Trophoblast cell (in vitro differentiated cells and primary cell): ENCODE measurements around the gene HDDC3.

Experiments
- DNase-seq, 2 donors: peaks; one replicate each; pipeline ENCODE4 v3.0.0-alpha.2; 2016
- H2AFZ ChIP-seq: 2 replicates; pipeline ENCODE4 v1.6.1; 2013; ENCODE audit warnings: low read length, moderate library complexity, mild to moderate bottlenecking; ENCODE audit not compliant: insufficient read depth, poor library complexity
- H2AK5ac ChIP-seq: 2 replicates; pipeline ENCODE4 v1.6.1; 2013; ENCODE audit warnings: mild to moderate bottlenecking, low read length
- H2BK120ac ChIP-seq: 2 replicates; pipeline ENCODE4 v1.6.1; 2013; ENCODE audit warnings: low read length, mild to moderate bottlenecking, moderate library complexity; ENCODE audit not compliant: insufficient read depth, poor library complexity
- H2BK12ac ChIP-seq: 2 replicates; pipeline ENCODE4 v1.6.1; 2013; ENCODE audit warnings: mild to moderate bottlenecking, low read length, moderate library complexity
- H2BK5ac ChIP-seq: 2 replicates; pipeline ENCODE4 v1.6.1; 2013; ENCODE audit warnings: low read length, low read depth, moderate library complexity, mild to moderate bottlenecking; ENCODE audit not compliant: poor library complexity
- H3K14ac ChIP-seq: 2 replicates; pipeline ENCODE4 v1.6.1; 2013; ENCODE audit warnings: mild to moderate bottlenecking, low read length
- H3K18ac ChIP-seq: 2 replicates; pipeline ENCODE4 v1.6.1; 2013; ENCODE audit warnings: mild to moderate bottlenecking, low read length
- H3K23ac ChIP-seq: 2 replicates; pipeline ENCODE4 v1.6.1; 2013; ENCODE audit warnings: low read length
- H3K27ac ChIP-seq: 2 replicates; pipeline ENCODE4 v1.5.1; 2013; ENCODE audit warnings: low read depth, mild to moderate bottlenecking, inconsistent platforms, low read length, moderate library complexity
- H3K27me3 ChIP-seq: 2 replicates; pipeline ENCODE4 v1.6.1; 2013; ENCODE audit warnings: inconsistent platforms, mild to moderate bottlenecking, low read length, moderate library complexity; ENCODE audit not compliant: insufficient read depth
- H3K36me3 ChIP-seq, 2 experiments: 1 replicate in 1 of 2; 2 replicates in 1 of 2; pipeline ENCODE4 v1.6.1; 2013; ENCODE audit warnings: low read length in 2 of 2, mild to moderate bottlenecking in 2 of 2, moderate library complexity in 1 of 2; ENCODE audit not compliant: insufficient read depth in 2 of 2, control insufficient read depth in 1 of 2
- H3K4ac ChIP-seq: 2 replicates; pipeline ENCODE4 v1.6.1; 2013; ENCODE audit warnings: low read depth, mild to moderate bottlenecking, low read length, moderate library complexity
- H3K4me1 ChIP-seq, 2 experiments: 1 replicate in 1 of 2; 2 replicates in 1 of 2; pipeline ENCODE4 v1.6.1; 2013; ENCODE audit warnings: low read length in 2 of 2, mild to moderate bottlenecking in 2 of 2, moderate library complexity in 1 of 2; ENCODE audit not compliant: insufficient read depth in 2 of 2, control insufficient read depth in 1 of 2
- H3K4me2 ChIP-seq: 2 replicates; pipeline ENCODE4 v1.6.1; 2013; ENCODE audit warnings: inconsistent platforms, mild to moderate bottlenecking, low read length, moderate library complexity
- H3K4me3 ChIP-seq: 2 replicates; pipeline ENCODE4 v1.5.1; 2013; ENCODE audit warnings: mild to moderate bottlenecking, low read depth, low read length, inconsistent platforms
- H3K79me1 ChIP-seq: one replicate; pipeline ENCODE4 v1.6.1; 2013; ENCODE audit warnings: low read length
- H3K79me2 ChIP-seq: 2 replicates; pipeline ENCODE4 v1.6.1; 2013; ENCODE audit warnings: low read length, mild to moderate bottlenecking; ENCODE audit not compliant: control insufficient read depth, insufficient read depth, poor library complexity
- H3K9ac ChIP-seq: 2 replicates; pipeline ENCODE4 v1.6.1; 2013; ENCODE audit warnings: mild to moderate bottlenecking, low read length
- H3K9me3 ChIP-seq: 2 replicates; pipeline ENCODE4 v1.6.1; 2013; ENCODE audit warnings: low read depth, mild to moderate bottlenecking, control low read depth, inconsistent platforms, low read length; ENCODE audit not compliant: insufficient read depth
- H4K12ac ChIP-seq: 2 replicates; pipeline ENCODE4 v1.6.1; 2013; ENCODE audit warnings: low read depth, mild to moderate bottlenecking, low read length, moderate library complexity
- H4K8ac ChIP-seq: 2 replicates; pipeline ENCODE4 v1.6.1; 2013; ENCODE audit warnings: low read depth, mild to moderate bottlenecking, low read length, moderate library complexity
- H4K91ac ChIP-seq: one replicate; pipeline ENCODE4 v1.6.1; 2013; ENCODE audit warnings: low read depth, mild to moderate bottlenecking, low read length, moderate library complexity
- WGBS: extraction: QIAGEN DNeasy Blood & Tissue Kit; methylation state at CpG from one replicate; pipeline ENCODE4 v1.1.7; 2013; ENCODE audit warnings: missing lambda C conversion rate; ENCODE audit not compliant: insufficient read length, insufficient coverage; ENCODE audit errors: extremely low coverage; 5-methylcytosine and 5-hydroxymethylcytosine counted together

The HDDC3 gene

DNA sequence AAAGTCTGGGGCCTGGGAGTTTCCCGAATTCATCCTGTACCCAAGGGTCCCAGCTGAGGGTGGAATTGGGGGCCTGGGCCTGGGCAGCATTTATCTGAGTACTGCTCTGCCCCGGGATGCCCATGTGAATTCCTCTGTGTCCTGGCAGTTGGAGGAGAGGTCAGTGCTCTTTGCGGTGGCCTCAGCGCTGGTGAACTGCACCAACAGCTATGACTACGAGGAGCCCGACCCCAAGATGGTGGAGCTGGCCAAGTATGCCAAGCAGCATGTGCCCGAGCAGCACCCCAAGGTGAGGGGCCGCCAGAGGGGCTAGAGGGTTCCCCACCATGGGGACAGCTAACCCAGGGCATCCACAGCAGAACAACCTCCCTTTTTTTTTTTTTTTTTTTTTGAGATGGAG, 16.2 kb upstream of the HDDC3 start:
- no peak overlapping the region for H2AFZ ChIP-seq
- H3K9ac ChIP-seq = no peak overlapping the region
- DNase-seq = no peak
- H3K9me3 ChIP-seq = peaks cover 2% of the 10 kb centered on the region
- H2AK5ac ChIP-seq = no peak overlapping the region
- H4K91ac ChIP-seq = no peak overlapping the region
- H3K4me3 ChIP-seq = no peak overlapping the region
- H2BK12ac ChIP-seq = no peak overlapping the region
- peaks cover 73 to 85% of the 10 kb centered on the region in 2 experiments for H3K36me3 ChIP-seq
- no peaks in the 10 kb centered on the region for H3K4me1 ChIP-seq
- H3K18ac ChIP-seq = no peak overlapping the region
- no peak overlapping the region for H3K14ac ChIP-seq
- no peak overlapping the region for H3K4ac ChIP-seq
- WGBS = no CpG with 5 or more reads among the region's 8 CpGs
- no peak overlapping the region for H3K27ac ChIP-seq
- H3K4me2 ChIP-seq = no peak overlapping the region
- no peak overlapping the region for H2BK5ac ChIP-seq
- no peak overlapping the region for H4K8ac ChIP-seq
- no peaks in the 10 kb centered on the region for H3K27me3 ChIP-seq
- no peak overlapping the region for H3K23ac ChIP-seq
- no peaks in the 10 kb centered on the region for H3K79me1 ChIP-seq
- no peak overlapping the region for H4K12ac ChIP-seq
- no peak overlapping the region for H2BK120ac ChIP-seq
- H3K79me2 ChIP-seq = no peaks in the 10 kb centered on the region

DNA sequence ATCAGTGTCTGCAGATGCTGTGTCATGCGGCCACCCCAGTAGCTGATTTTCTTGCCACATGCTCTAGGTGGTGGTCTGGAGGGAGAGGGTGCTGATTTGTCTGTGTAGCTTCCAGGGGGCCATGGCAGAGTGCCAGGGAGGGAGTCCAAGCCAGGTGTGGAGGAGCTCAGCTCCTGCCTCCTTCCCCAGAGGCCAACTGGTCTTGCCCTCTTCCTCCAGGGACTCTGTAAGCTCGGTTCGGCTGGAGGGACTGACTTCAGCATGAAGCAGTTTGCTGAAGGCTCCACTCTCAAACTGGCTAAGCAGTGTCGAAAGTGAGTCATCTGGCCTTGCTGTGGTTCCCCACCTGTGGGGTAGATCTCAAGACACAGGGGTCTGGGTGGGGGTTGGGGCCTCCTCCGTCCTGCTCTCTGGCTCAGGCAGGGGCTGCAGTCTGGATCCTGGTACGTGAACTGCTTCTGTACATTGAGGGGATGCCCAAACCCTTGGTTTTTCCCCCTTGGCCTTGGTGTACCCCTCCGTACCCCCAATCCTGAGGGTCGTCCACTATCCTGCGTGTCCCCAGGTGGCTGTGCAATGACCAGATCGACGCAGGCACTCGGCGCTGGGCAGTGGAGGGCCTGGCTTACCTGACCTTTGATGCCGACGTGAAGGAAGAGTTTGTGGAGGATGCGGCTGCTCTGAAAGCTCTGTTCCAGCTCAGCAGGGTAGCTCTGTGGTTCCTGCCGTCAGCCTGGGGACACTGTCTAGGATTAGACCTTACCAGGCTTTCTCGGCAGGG, 15.4 kb upstream of the HDDC3 start:
- Histone ChIP-seq H3K79me1 (no peaks in the 10 kb centered on the region), H3K14ac (no peak overlapping the region), H3K18ac (no peak overlapping the region), H4K91ac (no peak overlapping the region), H3K4me2 (no peak overlapping the region), H3K23ac (no peak overlapping the region), H3K9me3 (peaks cover 2% of the 10 kb centered on the region), H3K79me2 (no peaks in the 10 kb centered on the region), H3K4me1 (no peaks in the 10 kb centered on the region), H2AK5ac (no peak overlapping the region), H2BK12ac (no peak overlapping the region), H2BK5ac (no peak overlapping the region), H2BK120ac (no peak overlapping the region), H3K4me3 (no peak overlapping the region), H4K12ac (no peak overlapping the region), H3K27me3 (no peaks in the 10 kb centered on the region), H4K8ac (no peak overlapping the region), H3K27ac (no peak overlapping the region), H3K36me3 (peaks cover 73 to 85% of the 10 kb centered on the region in 2 experiments), H3K9ac (no peak overlapping the region), H3K4ac (no peak overlapping the region), H2AFZ (no peak overlapping the region)
- no CpG with 5 or more reads among the region's 18 CpGs for WGBS
- DNase-seq = no peak

DNA sequence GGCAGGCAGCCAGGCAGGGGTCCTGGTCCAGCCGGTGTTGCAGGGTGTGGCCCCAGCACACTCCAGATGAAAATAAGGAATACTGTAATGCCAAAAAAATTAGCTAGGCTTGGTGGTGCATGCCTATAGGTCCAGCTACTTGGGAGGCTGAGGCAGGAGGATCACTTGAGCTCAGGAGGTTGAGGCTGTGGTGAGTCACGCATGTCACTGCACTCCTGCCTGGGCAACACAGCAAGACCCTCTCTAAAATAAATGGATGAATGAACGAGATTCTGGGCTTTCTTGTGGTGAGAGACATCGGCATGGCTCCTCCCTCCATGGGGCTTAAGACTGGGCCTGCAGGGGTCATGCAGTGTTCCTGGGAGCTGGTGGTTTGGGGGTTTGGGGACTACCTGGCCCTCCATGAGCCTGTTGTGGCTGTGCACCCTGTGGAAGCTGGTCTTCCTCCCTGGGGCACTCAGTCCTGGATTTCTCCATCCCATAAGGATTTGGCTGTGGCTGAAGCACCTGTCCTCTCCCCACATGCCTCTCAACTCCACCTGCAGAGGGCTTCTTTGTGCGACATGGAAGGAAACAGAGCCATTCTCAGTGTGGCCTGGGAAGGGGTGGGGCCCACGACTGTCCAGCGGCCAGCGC, 14.7 kb upstream of the HDDC3 start:
- H2BK12ac ChIP-seq = no peak overlapping the region
- no CpG with 5 or more reads among the region's 8 CpGs for WGBS
- DNase-seq = no peak

DNA sequence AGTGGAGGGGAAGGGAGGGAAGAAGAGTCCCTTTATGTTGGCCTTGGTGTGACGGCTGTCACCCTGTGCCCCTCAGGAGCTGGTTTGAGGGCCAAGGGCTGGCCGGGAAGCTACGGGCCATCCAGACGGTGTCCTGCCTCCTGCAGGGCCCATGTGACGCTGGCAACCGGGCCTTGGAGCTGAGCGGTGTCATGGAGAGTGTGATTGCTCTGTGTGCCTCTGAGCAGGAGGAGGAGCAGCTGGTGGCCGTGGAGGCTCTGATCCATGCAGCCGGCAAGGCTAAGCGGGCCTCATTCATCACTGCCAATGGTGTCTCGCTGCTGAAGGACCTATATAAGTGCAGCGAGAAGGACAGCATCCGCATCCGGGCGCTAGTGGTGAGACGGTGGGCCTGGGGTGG, 14.2 kb upstream of the HDDC3 start:
- Histone ChIP-seq H3K27me3 (no peaks in the 10 kb centered on the region), H3K14ac (no peak overlapping the region), H4K8ac (no peak overlapping the region), H2BK5ac (no peak overlapping the region), H3K4me2 (no peak overlapping the region), H4K12ac (no peak overlapping the region), H3K27ac (no peak overlapping the region), H3K23ac (no peak overlapping the region), H3K4me3 (no peak overlapping the region), H3K9ac (no peak overlapping the region), H2AK5ac (no peak overlapping the region), H3K4me1 (no peaks in the 10 kb centered on the region), H3K79me2 (no peaks in the 10 kb centered on the region), H2BK12ac (no peak overlapping the region), H3K79me1 (no peaks in the 10 kb centered on the region), H3K18ac (no peak overlapping the region), H4K91ac (no peak overlapping the region), H2AFZ (no peak overlapping the region), H2BK120ac (no peak overlapping the region), H3K4ac (no peak overlapping the region), H3K9me3 (peaks cover 2% of the 10 kb centered on the region), H3K36me3 (peaks cover 79 to 84% of the 10 kb centered on the region in 2 experiments)
- no peak for DNase-seq
- no CpG with 5 or more reads among the region's 16 CpGs for WGBS

More for the DNA sequence above, 14.7 kb upstream of the HDDC3 start:
- Histone ChIP-seq H4K91ac (no peak overlapping the region), H3K4me2 (no peak overlapping the region), H3K23ac (no peak overlapping the region), H3K79me1 (no peaks in the 10 kb centered on the region), H3K27me3 (no peaks in the 10 kb centered on the region), H2AFZ (no peak overlapping the region), H2BK5ac (no peak overlapping the region), H3K27ac (no peak overlapping the region), H2AK5ac (no peak overlapping the region), H3K36me3 (peaks cover 77 to 86% of the 10 kb centered on the region in 2 experiments), H3K4me3 (no peak overlapping the region), H4K8ac (no peak overlapping the region), H3K9me3 (peaks cover 2% of the 10 kb centered on the region), H3K9ac (no peak overlapping the region), H2BK120ac (no peak overlapping the region), H4K12ac (no peak overlapping the region), H3K18ac (no peak overlapping the region), H3K14ac (no peak overlapping the region), H3K4me1 (no peaks in the 10 kb centered on the region), H3K79me2 (no peaks in the 10 kb centered on the region), H3K4ac (no peak overlapping the region)
